ENCODE data around the gene IGF2R. TPM values are rescaled to one million over a fixed set of nuclear protein-coding genes. Genes with fewer than 3 reads are reported as not detected.
A peak's percentile ranks its signal among the peaks of the same experiment; 100 is the strongest.
"Not testable (repeated sequence)": the region's sequence is repeated elsewhere in the genome, so short reads cannot be mapped to it uniquely, and the experiment has no call there.

The IGF2R gene
- total RNA-seq, 1 experiment from 2014 or later, result 160 TPM

DNA sequence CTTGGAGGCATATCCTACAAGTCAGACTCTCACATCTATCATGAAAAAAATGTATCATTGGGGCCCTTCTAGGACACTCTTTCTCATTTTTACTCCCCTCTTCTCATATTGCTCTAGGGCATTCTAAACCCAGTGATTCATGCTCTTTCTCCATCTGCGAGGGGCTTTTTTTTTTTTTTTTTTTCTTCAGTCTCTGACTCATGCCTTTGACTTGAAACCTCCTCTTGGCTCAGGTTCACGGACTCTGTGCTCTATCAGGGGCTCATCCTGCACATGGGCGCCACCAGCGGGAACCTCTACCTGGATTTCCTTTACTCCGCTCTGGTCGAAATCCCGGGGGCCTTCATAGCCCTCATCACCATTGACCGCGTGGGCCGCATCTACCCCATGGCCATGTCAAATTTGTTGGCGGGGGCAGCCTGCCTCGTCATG is 170.6 kb downstream of the IGF2R start:
- BruUV-seq (replicated peaks), result no TSS peak
- TF ChIP-seq, protein P1, sequence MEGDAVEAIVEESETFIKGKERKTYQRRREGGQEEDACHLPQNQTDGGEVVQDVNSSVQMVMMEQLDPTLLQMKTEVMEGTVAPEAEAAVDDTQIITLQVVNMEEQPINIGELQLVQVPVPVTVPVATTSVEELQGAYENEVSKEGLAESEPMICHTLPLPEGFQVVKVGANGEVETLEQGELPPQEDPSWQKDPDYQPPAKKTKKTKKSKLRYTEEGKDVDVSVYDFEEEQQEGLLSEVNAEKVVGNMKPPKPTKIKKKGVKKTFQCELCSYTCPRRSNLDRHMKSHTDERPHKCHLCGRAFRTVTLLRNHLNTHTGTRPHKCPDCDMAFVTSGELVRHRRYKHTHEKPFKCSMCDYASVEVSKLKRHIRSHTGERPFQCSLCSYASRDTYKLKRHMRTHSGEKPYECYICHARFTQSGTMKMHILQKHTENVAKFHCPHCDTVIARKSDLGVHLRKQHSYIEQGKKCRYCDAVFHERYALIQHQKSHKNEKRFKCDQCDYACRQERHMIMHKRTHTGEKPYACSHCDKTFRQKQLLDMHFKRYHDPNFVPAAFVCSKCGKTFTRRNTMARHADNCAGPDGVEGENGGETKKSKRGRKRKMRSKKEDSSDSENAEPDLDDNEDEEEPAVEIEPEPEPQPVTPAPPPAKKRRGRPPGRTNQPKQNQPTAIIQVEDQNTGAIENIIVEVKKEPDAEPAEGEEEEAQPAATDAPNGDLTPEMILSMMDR (IDR thresholded peaks at IDR 0.05; ENCODE audit: unreplicated experiment), result no peak
- Mint-ChIP-seq H3K27me3 (ENCODE audit: insufficient read depth, unreplicated experiment) (no peaks in the 10 kb centered on the region), H3K9me3 (ENCODE audit: unreplicated experiment) (peaks cover 6% of the 10 kb centered on the region), H3K36me3 (ENCODE audit: insufficient read depth, unreplicated experiment) (peaks cover 11% of the 10 kb centered on the region), H3K4me1 (ENCODE audit: insufficient read depth, unreplicated experiment) (peaks cover 25% of the 10 kb centered on the region), H3K4me3 (ENCODE audit: unreplicated experiment) (peak overlapping the region; percentile 23), H3K27ac (ENCODE audit: low read depth, unreplicated experiment) (no peak overlapping the region)
- intact Hi-C loops (cut with micrococcal nuclease), result no loop called here
- CTCF ChIA-PET, result interaction anchor here (0.7 to 6.7 kb wide), 5 partner anchors 81 to 316 kb away, joined by 3 to 91 read pairs (median 5); no protein-coding TSS in a partner anchor
- POLR2A ChIA-PET, result interaction anchor here (0.6 kb wide), 1 partner anchor 97 kb away, joined by 4 read pairs; no protein-coding TSS in a partner anchor
- peak; percentile 91 for DNase-seq (ENCODE audit: unreplicated experiment)

- intact Hi-C loops (cut with micrococcal nuclease); H3K4me3 Mint-ChIP-seq (ENCODE audit: unreplicated experiment); H3K27me3 Mint-ChIP-seq (ENCODE audit: insufficient read depth, unreplicated experiment); H3K27ac Mint-ChIP-seq (ENCODE audit: low read depth, unreplicated experiment); DNase-seq (ENCODE audit: unreplicated experiment); BruUV-seq (replicated peaks); H3K9me3 Mint-ChIP-seq (ENCODE audit: unreplicated experiment): not testable (repeated sequence)
- ChIA-PET POLR2A (interaction anchor here (0.6 to 1.1 kb wide), 2 partner anchors 10 to 238 kb away, joined by 3 to 4 read pairs; no protein-coding TSS in a partner anchor), CTCF (interaction anchor here (0.8 to 3.4 kb wide), 6 partner anchors 11 to 393 kb away, joined by 3 to 39 read pairs (median 4); no protein-coding TSS in a partner anchor)
- Mint-ChIP-seq H3K36me3 (ENCODE audit: insufficient read depth, unreplicated experiment) (peaks cover 13% of the 10 kb centered on the region), H3K4me1 (ENCODE audit: insufficient read depth, unreplicated experiment) (peaks cover 25% of the 10 kb centered on the region)
Measured at GRCh38 chr6:160140493-160140892, 171.6 kb downstream of the IGF2R start.

- H3K27me3 Mint-ChIP-seq (ENCODE audit: insufficient read depth, unreplicated experiment), result no peaks in the 10 kb centered on the region
- peak; percentile 75 for DNase-seq (ENCODE audit: unreplicated experiment)
- TF ChIP-seq, protein P1 (IDR thresholded peaks at IDR 0.05; ENCODE audit: unreplicated experiment), result no peak
Measured at GRCh38 chr6:160141001-160141726, 172.3 kb downstream of the IGF2R start.

GRCh38 chr6:160142115-160142715 is 173.3 kb downstream of the IGF2R start:
- BruUV-seq (replicated peaks), result no TSS peak
- no peak for DNase-seq (ENCODE audit: unreplicated experiment)
- TF ChIP-seq, protein P1 (IDR thresholded peaks at IDR 0.05; ENCODE audit: unreplicated experiment), result no peak
- intact Hi-C loops (cut with micrococcal nuclease), result no loop called here
- ChIA-PET CTCF (interaction anchor here (0.6 to 3.4 kb wide), 8 partner anchors 32 to 829 kb away, joined by 3 to 39 read pairs (median 3); no protein-coding TSS in a partner anchor), POLR2A (interaction anchor here (0.5 to 1.2 kb wide), 4 partner anchors 35 to 337 kb away, joined by 3 to 4 read pairs (median 3); no protein-coding TSS in a partner anchor)
- peaks cover 13% of the 10 kb centered on the region for H3K36me3 Mint-ChIP-seq (ENCODE audit: insufficient read depth, unreplicated experiment)
- H3K27me3 Mint-ChIP-seq (ENCODE audit: insufficient read depth, unreplicated experiment), result no peaks in the 10 kb centered on the region
- H3K4me3 Mint-ChIP-seq (ENCODE audit: unreplicated experiment), result no peak overlapping the region
- no peak overlapping the region for H3K27ac Mint-ChIP-seq (ENCODE audit: low read depth, unreplicated experiment)
- H3K4me1 Mint-ChIP-seq (ENCODE audit: insufficient read depth, unreplicated experiment), result peaks cover 27% of the 10 kb centered on the region
- H3K9me3 Mint-ChIP-seq (ENCODE audit: unreplicated experiment), result peaks cover 8% of the 10 kb centered on the region

More at GRCh38 chr6:160141001-160141726, 172.3 kb downstream of the IGF2R start:
- Mint-ChIP-seq H3K9me3 (ENCODE audit: unreplicated experiment) (peaks cover 8% of the 10 kb centered on the region), H3K4me3 (ENCODE audit: unreplicated experiment) (no peak overlapping the region), H3K27ac (ENCODE audit: low read depth, unreplicated experiment) (peak overlapping the region; percentile 51), H3K36me3 (ENCODE audit: insufficient read depth, unreplicated experiment) (peaks cover 13% of the 10 kb centered on the region), H3K4me1 (ENCODE audit: insufficient read depth, unreplicated experiment) (peaks cover 25% of the 10 kb centered on the region)
- BruUV-seq (replicated peaks), result no TSS peak
- ChIA-PET POLR2A (interaction anchor here (0.5 to 1.2 kb wide), 5 partner anchors 34 to 338 kb away, joined by 3 to 4 read pairs (median 3); no protein-coding TSS in a partner anchor), CTCF (interaction anchor here (0.8 to 3.4 kb wide), 10 partner anchors 10 to 393 kb away, joined by 3 to 39 read pairs (median 4); no protein-coding TSS in a partner anchor)
- intact Hi-C loops (cut with micrococcal nuclease), result no loop called here
